Smooth muscle cell (in vitro differentiated cells): ENCODE results near the gene HVCN1. TPM values are rescaled to one million over a fixed set of nuclear protein-coding genes. Genes with fewer than 3 reads are reported as not detected.

Experiments used
- DNase-seq: peaks from one replicate; lab custom pipeline; 2025; ENCODE audit not compliant: unreplicated experiment; lab: John Stamatoyannopoulos, UW
- H2AFZ ChIP-seq: fragments of 200-600 bp; sonication (generic); 2 replicates; pipeline ENCODE4 v1.6.0; 2016; ENCODE audit warnings: antibody characterized with exemption, low read depth, mild to moderate bottlenecking
- H3F3A ChIP-seq: fragments of 200-600 bp; sonication (generic); 2 replicates; pipeline ENCODE4 v1.6.0; 2017; ENCODE audit warnings: antibody characterized with exemption, low read depth
- H3K27ac ChIP-seq: fragments of 200-600 bp; sonication (generic); 2 replicates; pipeline ENCODE4 v1.5.1; 2016; ENCODE audit warnings: low read depth, mild to moderate bottlenecking
- H3K27me3 ChIP-seq: fragments of 200-600 bp; sonication (generic); 2 replicates; pipeline ENCODE4 v1.6.1; 2016; ENCODE audit warnings: low read depth, mild to moderate bottlenecking
- H3K36me3 ChIP-seq: fragments of 200-600 bp; sonication (generic); 2 replicates; pipeline ENCODE4 v1.5.1; 2016; ENCODE audit warnings: low read depth
- H3K4me1 ChIP-seq: fragments of 200-600 bp; sonication (generic); 2 replicates; pipeline ENCODE4 v1.5.1; 2016; ENCODE audit warnings: low read depth
- H3K4me2 ChIP-seq: fragments of 200-600 bp; sonication (generic); 2 replicates; pipeline ENCODE4 v1.6.0; 2016; ENCODE audit warnings: mild to moderate bottlenecking
- H3K4me3 ChIP-seq: fragments of 200-600 bp; sonication (generic); 2 replicates; pipeline ENCODE4 v1.5.1; 2016; ENCODE audit warnings: mild to moderate bottlenecking
- H3K79me2 ChIP-seq: fragments of 200-600 bp; sonication (generic); 2 replicates; pipeline ENCODE4 v1.6.0; 2016; ENCODE audit warnings: low read depth, mild to moderate bottlenecking
- H3K9ac ChIP-seq: fragments of 200-600 bp; sonication (generic); 2 replicates; pipeline ENCODE4 v1.6.0; 2016; ENCODE audit warnings: low read depth
- H3K9me3 ChIP-seq: fragments of 200-600 bp; sonication (generic); replicated peaks from 2 replicates; pipeline ENCODE4 v1.5.1; 2016; ENCODE audit warnings: low read depth
- H4K20me1 ChIP-seq: fragments of 200-600 bp; sonication (generic); 2 replicates; pipeline ENCODE4 v1.6.0; 2016; ENCODE audit warnings: low read depth
- CTCF ChIP-seq: fragments of 200-600 bp; sonication (generic); IDR thresholded peaks from 2 replicates; pipeline ENCODE4 v1.5.1; 2017; ENCODE audit warnings: borderline replicate concordance, mild to moderate bottlenecking, antibody characterized with exemption; ENCODE audit not compliant: insufficient read depth, poor library complexity, severe bottlenecking
- WGBS: methylation state at CpG from one replicate; pipeline ENCODE4 v1.1.7; 2016; ENCODE audit warnings: low lambda C conversion rate; 5-methylcytosine and 5-hydroxymethylcytosine counted together
- polyA plus RNA-seq: library from polyadenylated mRNA; unstranded; fragments of >200 nt; fragmentation: Nextera tagmentation; extraction: Ambion mirVana; gene quantifications from 2 replicates; pipeline ENCODE4 v1.2.1, GENCODE V29; 2016
- total RNA-seq: library from RNA; depleted of rRNA; stranded (reverse); fragments of >200 nt; gene quantifications from 2 replicates; pipeline ENCODE4 v1.2.3, GENCODE V29; 2014

Gene HVCN1
- total and polyA plus RNA-seq, 2 experiments from 2014 or later = 4.6 to 5.5 TPM

GRCh38 chr12:110690127-110690430 is 1.2 kb upstream of the HVCN1 start:
- WGBS = 57% methylated on average over 4 of the region's 4 CpGs
- no peak overlapping the region for H3K4me3 ChIP-seq
- no peak overlapping the region for H3K9ac ChIP-seq
- no peak for DNase-seq
- no peaks in the 10 kb centered on the region for H3F3A ChIP-seq
- H3K79me2 ChIP-seq = no peaks in the 10 kb centered on the region
- H3K9me3 ChIP-seq = no peaks in the 10 kb centered on the region
- no peak overlapping the region for H3K27ac ChIP-seq
- H3K4me1 ChIP-seq = peaks cover 9% of the 10 kb centered on the region
- H3K4me2 ChIP-seq = peak overlapping the region; percentile 95
- H3K27me3 ChIP-seq = no peaks in the 10 kb centered on the region
- TF ChIP-seq CTCF = no peak
- peak overlapping the region; percentile 93 for H2AFZ ChIP-seq
- H4K20me1 ChIP-seq = no peaks in the 10 kb centered on the region
- no peaks in the 10 kb centered on the region for H3K36me3 ChIP-seq

DNA sequence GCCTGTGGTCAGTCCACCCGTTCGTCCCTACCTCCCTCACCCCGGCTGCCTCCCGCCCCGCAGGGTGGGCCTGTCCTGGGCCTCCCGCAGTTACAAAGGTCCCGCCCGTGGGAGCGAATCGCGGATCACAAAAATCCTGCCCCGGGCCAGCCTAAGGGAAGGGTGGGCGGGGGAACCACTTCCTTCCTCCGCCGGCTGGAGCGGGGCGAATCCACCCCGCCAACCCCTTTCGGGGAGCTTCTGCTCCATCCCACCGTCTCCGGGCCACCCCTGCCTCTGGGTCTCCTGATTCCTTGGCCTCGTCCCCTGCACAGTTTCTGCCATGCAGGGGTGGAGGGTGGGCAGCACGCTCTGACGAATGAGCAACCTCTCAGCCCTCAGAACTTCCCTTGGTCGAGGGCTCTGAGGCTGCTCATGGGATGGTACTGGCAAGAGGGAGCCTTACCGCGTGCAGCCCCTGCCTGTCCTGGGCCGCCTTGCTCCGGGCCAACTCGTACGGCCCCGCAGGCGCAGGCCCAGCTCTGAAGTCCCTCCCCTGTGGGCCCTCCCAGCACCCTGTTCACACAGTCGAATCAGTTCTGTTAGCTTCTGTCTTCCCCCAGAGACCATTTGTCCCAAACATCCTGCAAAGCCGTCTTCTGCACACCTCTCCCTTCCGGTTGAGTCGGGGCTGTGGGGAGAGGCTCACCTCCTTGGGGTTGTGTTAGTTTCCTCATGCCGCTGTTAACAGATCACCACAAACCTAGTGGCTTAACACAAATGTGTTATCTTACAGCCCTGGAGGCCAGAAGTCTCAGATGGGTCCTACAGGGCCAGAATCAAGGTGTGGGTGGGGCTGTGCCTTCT is 589 bp upstream of the HVCN1 start:
- 11% methylated on average over 19 of the region's 38 CpGs for WGBS
- no peak overlapping the region for H3K9ac ChIP-seq
- DNase-seq = peak; percentile 54

GRCh38 chr12:110687396-110688169 is 1.3 kb downstream of the HVCN1 start:
- H3K4me2 ChIP-seq = no peak overlapping the region
- H3K4me1 ChIP-seq = peaks cover 9% of the 10 kb centered on the region
- H3K9me3 ChIP-seq = no peaks in the 10 kb centered on the region
- no peaks in the 10 kb centered on the region for H3K36me3 ChIP-seq
- H4K20me1 ChIP-seq = no peaks in the 10 kb centered on the region
- no peak for TF ChIP-seq CTCF
- H3K79me2 ChIP-seq = no peaks in the 10 kb centered on the region
- no peaks in the 10 kb centered on the region for H3K27me3 ChIP-seq
- no peaks in the 10 kb centered on the region for H3F3A ChIP-seq
- H3K9ac ChIP-seq = no peak overlapping the region
- WGBS = 97% methylated on average over 15 of the region's 15 CpGs
- no peak overlapping the region for H3K27ac ChIP-seq
- no peak overlapping the region for H2AFZ ChIP-seq
- H3K4me3 ChIP-seq = peak overlapping the region; percentile 67
- no peak for DNase-seq

More for the DNA sequence above, 589 bp upstream of the HVCN1 start:
- peak overlapping the region; percentile 95 for H3K4me2 ChIP-seq
- no peak for TF ChIP-seq CTCF
- H3K27ac ChIP-seq = no peak overlapping the region
- no peaks in the 10 kb centered on the region for H3K79me2 ChIP-seq
- no peaks in the 10 kb centered on the region for H3K36me3 ChIP-seq
- no peaks in the 10 kb centered on the region for H3K9me3 ChIP-seq
- H3K4me1 ChIP-seq = peaks cover 9% of the 10 kb centered on the region
- H3K27me3 ChIP-seq = no peaks in the 10 kb centered on the region
- peak overlapping the region; percentile 67 for H3K4me3 ChIP-seq
- H2AFZ ChIP-seq = peak overlapping the region; percentile 93
- H3F3A ChIP-seq = no peaks in the 10 kb centered on the region
- H4K20me1 ChIP-seq = no peaks in the 10 kb centered on the region
